GM21737 (cell line): ENCODE measurements around the gene ELMO1.

Experiments used
- ATAC-seq: cut with Tn5 transposase; IDR thresholded peaks from one replicate; pipeline ENCODE4 v1.9.1; 2021; ENCODE audit warnings: mild to moderate bottlenecking, moderate library complexity; ENCODE audit not compliant: unreplicated experiment

Gene ELMO1

DNA sequence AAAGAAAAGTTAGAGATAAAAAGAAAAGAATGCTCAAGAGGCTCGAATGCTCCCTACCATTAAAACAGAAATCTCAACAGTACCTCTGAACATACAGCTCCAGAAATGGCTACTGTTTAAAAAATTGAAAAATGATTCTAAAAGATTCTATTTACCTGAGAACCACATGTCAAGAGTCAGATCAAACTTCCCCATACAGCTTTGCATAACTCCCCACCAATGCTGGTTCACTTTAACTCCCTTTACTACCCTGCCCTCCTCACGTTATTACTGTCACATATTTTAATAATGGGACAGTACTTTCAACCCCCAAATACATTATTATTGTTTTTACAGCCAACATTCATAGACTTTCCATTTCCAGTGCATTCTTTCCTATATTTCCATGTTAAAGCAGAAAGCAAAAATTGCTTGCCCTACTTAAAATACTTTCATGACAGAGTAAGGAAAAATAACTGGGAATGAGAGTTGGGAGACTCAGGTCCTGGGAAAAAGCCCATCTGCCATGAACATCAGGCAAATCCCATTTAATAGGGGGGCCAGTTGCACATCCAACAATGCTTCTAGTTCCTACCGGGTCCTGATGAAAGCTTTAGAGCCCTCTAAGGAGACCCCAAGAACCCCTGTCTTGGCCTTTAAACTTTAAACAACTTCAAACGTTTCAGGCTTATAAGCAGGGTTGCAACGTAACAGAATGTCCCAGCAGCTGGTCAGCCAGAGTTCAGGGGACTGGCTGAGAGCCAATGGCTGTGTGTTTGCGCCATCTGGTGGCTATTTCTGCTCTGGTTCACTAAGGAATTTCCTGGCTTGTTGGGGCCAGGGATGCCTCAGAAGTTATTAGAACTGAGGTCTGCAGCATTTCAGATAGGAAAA is 247.4 kb downstream of the ELMO1 start:
- no peak for ATAC-seq

DNA sequence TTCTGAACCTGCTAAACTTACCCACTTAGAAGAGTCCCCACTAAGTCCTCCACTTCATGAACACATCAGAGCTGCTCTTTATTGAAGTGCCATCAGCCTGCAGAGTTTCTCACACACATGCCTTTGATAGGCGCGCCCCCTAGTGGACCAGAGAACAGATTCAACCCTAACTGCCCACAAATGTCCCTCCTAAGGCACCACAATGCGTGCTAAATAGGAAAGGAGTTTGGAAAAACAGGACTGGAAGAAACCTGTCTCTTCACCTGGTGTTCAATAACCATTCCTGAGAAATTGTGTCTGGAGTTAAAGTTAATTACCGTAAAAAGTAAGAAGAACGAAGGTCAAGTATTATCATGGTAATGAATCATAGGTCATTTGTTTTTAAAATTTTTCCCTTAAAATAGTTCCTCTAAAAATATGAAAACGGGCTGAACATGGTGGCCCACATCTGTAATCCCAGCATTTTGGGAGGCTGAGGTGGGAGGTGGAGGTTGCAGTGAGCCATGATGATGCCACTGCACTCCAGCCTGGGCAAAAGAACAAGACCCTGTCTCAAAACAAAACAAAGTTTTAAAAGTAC is 249.7 kb downstream of the ELMO1 start:
- ATAC-seq, result no peak

DNA sequence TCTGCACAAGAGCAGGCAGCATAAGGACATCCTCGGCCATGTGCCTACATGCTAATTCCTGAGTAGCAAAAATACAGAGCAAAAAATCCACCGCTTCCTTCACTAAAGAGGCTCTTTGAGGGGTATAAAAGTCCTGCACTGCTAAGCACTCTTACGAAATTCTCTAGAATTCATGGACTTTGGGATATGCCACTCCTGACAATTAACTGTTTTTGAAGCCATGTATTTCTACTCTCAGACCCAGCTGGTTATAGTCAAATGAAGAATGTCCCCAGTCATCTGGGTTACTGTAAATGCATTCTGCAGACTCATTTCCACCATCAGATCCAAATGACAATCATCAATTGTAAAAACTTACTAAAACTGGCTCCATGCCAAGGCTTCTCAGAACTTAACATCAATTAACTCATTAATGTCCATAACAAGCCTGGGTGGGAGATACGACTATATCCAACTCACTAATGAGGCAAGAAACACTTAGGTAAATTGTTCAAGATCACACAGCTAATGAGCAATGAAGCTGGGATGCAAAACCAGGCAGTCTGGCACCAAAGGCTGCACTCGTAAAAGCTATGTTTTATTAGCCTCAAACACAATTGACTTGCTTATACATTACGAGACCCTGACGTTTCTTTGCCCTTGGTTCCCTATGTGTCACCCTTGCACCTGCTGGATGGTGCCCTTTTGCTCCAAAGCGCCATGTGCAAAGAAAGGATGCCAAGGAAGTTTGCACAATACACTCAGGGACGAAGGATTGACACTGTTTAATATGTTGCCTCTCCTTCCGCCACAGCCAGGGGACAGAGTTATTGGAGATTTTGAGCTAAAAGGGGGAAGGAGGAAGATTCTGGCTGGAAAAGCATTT is 250.4 kb downstream of the ELMO1 start:
- no peak for ATAC-seq

DNA sequence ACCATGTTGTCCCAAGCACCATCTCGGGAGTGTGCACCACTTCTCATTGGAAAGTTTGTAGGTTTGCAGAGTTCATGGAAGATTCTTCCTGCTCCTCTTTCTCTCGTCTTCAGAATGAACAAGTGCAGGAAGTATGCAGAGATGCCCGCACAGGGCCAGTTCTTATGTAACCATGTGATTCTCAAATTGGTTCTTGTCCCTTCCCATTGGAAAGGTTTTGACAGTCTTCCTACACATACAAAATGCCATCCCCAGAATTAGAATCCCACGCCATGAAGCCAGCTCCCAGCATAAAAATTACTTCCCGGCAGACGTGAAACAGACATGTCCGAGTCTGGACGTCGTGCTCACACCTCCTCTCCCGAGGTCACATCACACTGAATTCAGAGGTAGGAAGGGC is 251.6 kb downstream of the ELMO1 start:
- ATAC-seq, result no peak

DNA sequence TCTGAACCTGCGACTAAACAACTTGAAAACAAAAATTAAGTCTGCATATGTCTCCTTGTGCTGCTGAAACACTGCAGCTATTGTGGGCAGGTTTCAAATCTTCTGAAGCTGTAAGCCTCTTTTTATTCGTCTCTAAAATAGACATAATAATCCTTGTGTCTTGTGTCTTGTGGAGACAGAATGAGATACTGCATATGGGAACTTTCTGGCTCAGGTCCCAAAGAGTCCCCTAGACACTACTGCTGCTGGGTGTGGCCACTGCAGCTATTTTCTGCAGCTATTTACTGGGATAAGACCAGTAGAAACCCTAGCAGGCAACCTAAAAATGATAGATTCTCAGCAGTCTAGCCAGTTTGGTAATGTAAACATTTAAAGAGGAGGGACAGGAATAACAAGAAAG is 252.0 kb downstream of the ELMO1 start:
- no peak for ATAC-seq

DNA sequence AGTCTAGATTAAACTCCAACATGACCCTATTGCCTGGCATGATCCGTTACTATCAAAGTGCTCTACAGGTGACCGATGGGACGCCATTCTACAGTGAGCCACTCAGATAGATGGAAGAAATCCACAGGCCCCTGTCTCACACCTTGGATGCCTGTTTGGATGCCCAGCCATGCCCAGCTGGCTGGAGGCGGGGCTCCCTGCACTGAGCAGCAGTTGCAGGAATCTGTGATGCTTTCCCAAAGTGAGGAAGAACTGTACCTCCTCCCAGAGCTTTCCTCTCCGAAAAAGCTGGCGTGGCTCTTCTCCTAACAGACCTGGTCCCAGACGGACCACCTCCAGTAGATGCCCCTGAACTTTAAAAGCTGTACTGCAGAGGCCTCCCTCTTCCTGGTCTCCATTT is 253.3 kb downstream of the ELMO1 start:
- no peak for ATAC-seq

DNA sequence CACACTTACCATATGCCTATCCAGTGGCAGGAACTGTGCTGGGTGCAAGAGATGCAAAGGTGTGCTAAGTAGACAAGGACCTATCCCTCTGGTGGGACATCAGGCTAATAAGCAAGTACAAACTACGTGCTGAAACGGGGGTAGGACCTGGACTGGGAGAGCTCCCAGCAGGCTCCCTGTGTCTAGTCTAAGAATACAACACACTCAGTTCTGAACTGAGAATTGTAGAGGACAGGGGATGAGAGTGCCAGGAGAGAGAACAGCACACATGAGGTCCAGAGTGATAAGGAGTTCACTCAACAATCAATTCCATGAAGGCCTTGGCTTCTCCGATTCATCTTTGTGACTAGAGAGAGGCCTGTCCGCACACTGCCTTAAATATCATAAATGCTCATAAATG is 253.7 kb downstream of the ELMO1 start:
- ATAC-seq, result no peak

DNA sequence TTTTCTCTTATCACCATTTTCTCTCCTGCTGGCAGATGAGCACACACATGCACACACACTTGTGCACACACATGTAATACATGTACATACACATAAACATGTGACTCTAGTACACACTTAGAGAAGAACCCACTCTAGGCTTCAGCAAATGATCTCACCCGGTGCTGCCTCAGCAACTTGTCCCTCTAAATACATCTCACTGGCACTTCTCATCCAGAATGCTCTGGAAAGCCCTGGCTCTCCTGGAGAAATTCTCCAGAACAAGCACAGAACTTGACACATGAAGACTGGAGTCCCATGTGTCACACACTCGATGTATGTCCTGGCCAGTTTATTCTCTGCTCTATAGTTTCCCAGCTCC is 254.9 kb downstream of the ELMO1 start:
- ATAC-seq, result no peak

DNA sequence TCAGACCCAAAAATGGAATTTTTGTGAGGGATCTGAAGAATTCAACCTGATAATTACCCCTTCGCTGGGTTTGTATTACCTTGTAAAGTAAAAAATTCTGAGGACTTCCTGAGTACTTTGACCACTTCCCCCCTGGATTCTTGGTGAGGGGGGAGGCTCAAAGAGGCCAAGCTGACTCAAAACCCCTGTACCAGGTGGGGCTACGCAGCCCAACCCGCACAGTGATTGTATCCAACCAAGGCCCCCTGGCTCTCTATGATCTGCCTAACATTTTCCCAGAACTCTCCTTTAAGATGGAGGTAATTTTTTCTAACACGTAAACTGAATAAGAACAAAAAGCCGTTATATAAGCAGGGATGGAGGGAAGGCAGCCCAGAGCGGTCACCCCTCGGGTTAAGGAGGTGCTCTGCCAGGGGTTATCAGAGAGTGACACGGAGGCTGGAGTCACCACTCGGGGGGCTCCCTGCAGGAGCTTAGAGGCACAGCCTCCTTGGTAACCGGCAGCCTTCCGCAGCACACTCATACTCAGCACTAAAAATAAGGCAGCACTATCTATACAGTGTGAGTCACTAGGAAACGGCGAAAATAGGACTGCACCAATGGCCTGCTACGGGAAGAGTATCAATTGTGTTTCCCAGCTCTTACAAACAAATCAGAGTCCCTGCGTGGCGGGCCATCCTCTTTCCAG is 255.4 kb downstream of the ELMO1 start:
- no peak for ATAC-seq

DNA sequence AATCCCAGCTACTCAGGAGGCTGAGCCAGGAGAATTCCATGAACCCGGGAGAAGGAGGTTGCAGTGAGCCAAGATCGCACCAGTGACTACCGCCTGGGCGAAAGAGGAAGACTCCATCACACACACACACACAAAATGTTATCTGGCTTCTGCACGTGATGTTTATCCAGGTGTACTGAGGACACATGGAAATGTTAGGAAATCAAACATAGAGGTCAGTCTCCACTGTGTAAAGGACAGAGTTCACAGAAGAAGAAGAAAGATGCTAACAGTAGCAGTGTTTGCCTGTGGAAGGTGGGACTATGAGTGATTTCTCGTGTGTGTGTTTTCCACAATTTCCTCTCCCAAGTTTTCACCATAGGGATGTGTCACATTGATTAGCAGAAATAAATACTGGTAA is 256.9 kb downstream of the ELMO1 start:
- ATAC-seq, result no peak

DNA sequence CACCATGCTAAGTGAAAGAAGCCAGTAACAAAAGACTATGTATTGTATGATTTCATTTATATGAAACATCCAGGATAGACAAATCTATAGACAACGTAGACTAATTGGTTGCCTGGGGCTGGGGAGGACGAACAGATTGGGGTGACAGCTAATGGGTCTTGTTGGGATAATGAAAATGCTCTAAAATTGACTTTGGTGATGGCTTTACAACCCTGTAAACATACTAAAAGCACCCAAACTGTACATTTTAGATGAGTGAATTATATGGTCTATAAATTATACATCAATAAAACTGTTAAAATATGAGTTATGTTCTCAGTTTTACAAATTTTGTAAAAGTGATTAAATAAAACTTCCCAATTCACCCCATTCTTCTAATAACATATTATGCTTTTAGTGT is 261.5 kb downstream of the ELMO1 start:
- ATAC-seq, result no peak

DNA sequence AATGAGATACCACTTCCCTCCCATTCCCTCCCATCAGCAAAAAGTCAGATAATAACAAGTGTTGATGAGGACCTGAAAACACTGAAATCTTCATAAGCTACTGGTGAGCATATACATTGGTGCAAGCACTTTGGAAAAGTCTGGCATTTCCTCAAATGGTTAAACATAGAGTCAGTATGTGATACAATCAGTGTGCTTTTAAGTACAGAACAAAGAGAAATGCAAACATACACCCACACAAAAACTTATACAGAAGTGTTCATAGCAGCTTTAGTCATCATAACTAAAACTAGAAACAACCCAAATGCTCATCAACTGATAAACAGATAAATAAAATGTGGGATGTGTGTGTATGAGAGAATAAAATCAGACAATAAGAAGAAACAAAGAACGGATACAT is 261.9 kb downstream of the ELMO1 start:
- no peak for ATAC-seq

DNA sequence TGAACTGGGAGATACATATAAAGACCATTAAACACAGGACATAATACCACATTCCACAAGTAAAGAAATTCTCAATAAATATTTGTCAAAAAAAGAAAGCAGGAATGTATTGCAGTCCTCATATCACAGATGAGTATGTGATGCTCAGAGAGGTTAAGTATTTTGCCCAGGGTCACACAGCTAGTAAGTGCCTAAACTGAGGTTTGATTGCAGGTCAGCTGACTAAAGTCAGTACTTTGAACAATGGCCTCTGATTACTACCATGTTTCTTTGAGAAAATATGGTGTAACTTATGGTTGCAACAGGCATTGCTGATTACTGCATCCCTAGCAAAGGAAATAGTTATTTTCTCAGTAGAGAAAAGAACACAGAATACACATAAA is 267.1 kb downstream of the ELMO1 start:
- ATAC-seq, result no peak

DNA sequence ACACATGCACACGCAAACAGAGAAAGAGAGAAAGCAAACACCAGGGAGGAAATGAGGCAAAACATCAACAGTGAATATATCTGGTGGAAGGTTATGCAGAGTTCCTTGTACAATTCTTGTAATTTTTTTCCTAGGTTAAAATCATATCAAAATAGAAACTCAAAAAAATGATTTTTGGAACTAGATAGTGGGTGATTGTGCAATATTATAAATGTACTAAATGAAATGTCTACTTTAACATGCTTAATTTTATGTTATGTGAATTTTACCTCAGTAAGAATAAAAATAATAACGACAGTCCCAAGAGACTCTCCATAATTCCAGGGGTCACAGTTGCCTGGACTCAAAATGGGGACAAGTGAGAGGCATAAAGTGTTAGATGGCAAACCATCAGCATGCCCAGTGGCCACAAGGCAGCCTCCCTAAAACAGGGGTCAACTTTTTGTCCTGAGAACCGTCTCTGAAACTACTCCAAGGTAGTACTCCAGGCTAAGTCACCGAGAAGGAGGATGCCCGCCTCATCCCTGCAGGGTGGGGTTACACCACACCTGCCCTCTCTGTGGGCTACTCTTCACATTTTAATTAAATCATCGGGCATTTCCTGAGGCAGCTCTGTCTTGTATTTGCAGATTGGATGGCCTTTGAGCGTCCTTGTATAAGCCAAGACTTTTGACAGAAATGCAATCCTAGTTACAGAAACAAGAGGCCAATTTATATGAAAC is 267.7 kb downstream of the ELMO1 start:
- no peak for ATAC-seq

DNA sequence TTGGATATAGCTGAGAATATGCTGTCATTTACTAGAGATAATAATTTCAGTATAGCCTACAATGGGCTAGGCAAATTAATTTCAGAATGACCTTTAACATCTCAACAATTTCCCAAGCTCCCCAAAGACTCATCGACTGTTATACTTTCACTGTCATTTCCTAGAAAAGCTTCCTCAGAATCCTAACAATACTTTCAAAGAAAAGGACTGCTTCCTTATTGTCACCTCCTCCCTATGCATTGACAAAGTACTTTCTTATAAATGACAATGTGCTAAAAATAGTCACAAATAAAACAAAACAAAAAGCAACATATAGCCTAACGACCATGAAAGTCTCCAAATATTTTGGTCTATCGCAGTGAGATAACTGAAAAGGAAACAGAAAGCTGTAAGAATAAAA is 272.6 kb downstream of the ELMO1 start:
- ATAC-seq, result no peak

DNA sequence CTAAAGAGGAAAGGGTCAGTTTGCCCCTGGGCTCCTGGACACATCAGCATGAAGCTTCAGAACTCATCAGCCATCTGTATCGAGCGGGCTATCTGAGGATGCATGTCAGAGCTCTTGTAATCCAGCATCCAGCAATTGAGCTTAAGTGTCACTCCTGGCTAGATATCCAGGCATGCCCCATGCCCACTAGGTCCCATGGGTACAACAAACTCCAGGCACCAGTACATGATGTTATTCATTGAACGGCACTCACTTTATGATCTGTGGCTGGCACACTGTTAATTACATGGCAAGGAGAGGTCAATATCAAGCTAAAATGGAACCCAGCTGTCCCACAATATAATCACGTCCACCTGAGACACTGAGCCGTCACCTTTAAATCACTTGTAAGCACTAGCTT is 274.2 kb downstream of the ELMO1 start:
- no peak for ATAC-seq

DNA sequence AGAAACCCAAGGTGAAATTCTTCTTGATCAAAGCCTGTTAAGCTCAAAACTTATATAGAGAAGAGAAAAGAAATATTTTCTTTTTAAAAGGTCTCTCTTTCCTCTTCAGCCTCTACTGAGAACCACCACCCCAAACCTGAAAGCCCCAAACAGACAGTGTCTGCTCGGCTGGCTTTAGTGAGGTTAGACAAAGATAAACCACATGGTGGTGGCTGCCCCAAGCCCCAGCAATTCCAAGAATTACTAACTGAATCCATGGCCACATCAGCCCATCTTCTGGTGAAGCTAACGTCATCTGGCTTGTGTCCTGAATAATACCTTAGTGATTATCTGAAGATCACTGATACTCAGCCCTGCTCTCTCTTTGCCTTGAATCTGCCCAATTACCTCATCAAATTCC is 275.0 kb downstream of the ELMO1 start:
- ATAC-seq, result no peak

DNA sequence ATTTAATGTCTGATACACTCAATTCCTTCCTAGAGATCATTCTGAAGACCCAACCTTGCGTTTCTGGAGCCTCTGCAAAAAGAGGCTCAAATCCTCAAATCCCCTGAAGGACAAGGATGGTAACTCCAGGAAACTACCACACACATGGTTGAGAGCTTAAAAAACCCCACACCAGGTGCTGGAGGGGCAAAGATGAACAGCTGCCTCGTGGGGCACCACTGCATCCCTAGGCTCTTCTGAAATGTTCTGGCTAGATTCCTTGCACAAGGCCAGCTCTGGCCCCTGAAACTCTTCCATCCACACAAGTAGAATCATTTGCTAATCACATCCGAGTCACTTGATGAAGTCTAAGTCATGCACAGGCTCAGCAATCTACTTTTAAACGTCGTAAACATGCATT is 286.6 kb downstream of the ELMO1 start:
- no peak for ATAC-seq

DNA sequence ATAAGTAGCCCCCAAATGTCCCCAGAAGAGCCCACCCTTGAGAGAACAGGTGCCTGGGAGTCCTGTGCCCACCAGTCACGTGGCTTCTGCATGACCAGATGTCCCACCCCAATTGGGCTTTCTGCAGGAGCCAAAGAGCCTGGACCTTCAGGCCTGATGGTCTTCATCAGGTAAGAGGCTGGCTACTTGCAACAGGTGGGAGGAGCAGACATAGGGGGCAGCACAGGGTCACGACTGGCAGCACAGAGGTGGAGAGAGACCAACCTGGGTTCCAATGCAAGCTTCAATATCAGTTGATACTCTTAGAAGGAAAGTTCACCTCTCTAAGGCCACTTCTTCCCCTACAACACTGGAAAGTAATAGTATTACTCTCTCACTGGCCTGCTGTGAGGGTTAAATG is 288.0 kb downstream of the ELMO1 start:
- ATAC-seq, result no peak

DNA sequence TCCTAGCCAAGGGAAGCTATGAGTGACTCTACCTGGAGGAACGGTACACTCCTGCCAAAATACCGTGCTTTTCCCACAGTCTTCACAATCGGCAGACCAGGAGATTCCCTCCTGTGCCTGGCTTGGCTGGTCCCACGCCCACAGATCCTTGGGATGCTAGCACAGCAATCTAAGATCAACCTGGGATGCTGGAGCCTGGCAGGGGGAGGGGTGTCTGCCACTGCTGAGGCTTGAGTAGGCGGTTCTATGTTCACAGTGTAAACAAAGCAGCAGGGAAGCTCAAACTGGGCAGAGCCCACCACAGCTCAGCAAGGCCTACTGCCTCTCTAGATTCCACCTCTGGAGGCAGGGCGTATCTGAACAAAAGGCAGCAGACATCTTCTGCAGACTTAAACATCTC is 295.3 kb downstream of the ELMO1 start:
- ATAC-seq, result no peak
